Femur (tissue), 1 donor: Measurements from ENCODE around the gene ANO9.
"Not testable (repeated sequence)": the region's sequence is repeated elsewhere in the genome, so short reads cannot be mapped to it uniquely, and the experiment has no call there.

Experiments used
- DNase-seq: peaks from one replicate; pipeline ENCODE4 v3.0.0-alpha.2; 2017

ANO9 gene

GRCh38 chr11:432501-433100, 9.2 kb downstream of the ANO9 start:
- no peak for DNase-seq

GRCh38 chr11:431921-432320, 9.9 kb downstream of the ANO9 start:
- no peak for DNase-seq

- DNase-seq: no peak
Measured at GRCh38 chr11:429931-430456, 11.8 kb downstream of the ANO9 start.

GRCh38 chr11:429391-429790, 12.4 kb downstream of the ANO9 start:
- DNase-seq: no peak

GRCh38 chr11:428295-428694, 13.5 kb downstream of the ANO9 start:
- DNase-seq: no peak

- DNase-seq: no peak
Measured at GRCh38 chr11:426851-427250, 15.0 kb downstream of the ANO9 start.

GRCh38 chr11:425301-425700, 16.5 kb downstream of the ANO9 start:
- no peak for DNase-seq

- not testable (repeated sequence) for DNase-seq
Measured at GRCh38 chr11:424766-425165, 17.0 kb downstream of the ANO9 start.

- no peak for DNase-seq
Measured at GRCh38 chr11:424232-424631, 17.6 kb downstream of the ANO9 start.

- DNase-seq: no peak
Measured at GRCh38 chr11:422249-422656, 19.6 kb downstream of the ANO9 start.

- no peak for DNase-seq
Measured at GRCh38 chr11:420911-421321, 20.9 kb downstream of the ANO9 start.

- DNase-seq: no peak
Measured at GRCh38 chr11:420054-420910, 21.5 kb downstream of the ANO9 start.

GRCh38 chr11:419248-420005, 22.4 kb downstream of the ANO9 start:
- no peak for DNase-seq

GRCh38 chr11:418343-419247, 23.2 kb downstream of the ANO9 start:
- DNase-seq: no peak

- DNase-seq: no peak
Measured at GRCh38 chr11:417652-418342, 24.0 kb downstream of the ANO9 start.

GRCh38 chr11:416757-417621, 24.8 kb downstream of the ANO9 start:
- DNase-seq: no peak

GRCh38 chr11:416051-416756, 25.6 kb downstream of the ANO9 start:
- no peak for DNase-seq

- DNase-seq: no peak
Measured at GRCh38 chr11:415640-416041, 26.2 kb downstream of the ANO9 start.

- DNase-seq: no peak
Measured at GRCh38 chr11:414318-414857, 27.4 kb downstream of the ANO9 start.
